Ramos (cell line): ENCODE data around the gene C4A.
"Not testable (repeated sequence)": the region's sequence is repeated elsewhere in the genome, so short reads cannot be mapped to it uniquely, and the experiment has no call there.

Source experiments
- in situ Hi-C: fragments of 300-500 bp; cut with MboI; formaldehyde crosslinking; loops from one replicate; pipeline ENCODE4 v1.14.3; 2022; ENCODE audit warnings: low sequenced_read_pairs; ENCODE audit not compliant: unreplicated experiment

Gene C4A

DNA sequence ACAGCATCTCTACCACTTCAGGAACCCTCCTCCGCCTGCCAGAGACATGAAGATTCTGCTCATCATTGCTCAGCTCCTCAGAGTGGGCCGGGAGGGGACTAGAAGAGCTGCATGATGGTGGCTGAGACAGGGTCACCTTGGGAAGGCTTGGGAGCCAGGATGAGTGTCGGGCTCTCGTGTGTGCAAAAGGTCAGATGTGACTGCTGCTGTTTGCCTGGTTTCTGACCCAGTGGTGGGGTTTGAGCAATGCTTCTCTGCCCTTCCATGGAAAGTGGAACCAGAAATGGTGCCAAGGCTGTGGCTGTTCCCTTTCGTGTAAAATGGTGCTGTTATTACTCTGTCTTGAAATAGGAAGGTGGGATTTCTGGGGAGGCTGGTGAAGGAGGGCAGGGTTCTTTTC, 31.9 kb downstream of the C4A start:
- in situ Hi-C loops = not testable (repeated sequence)

DNA sequence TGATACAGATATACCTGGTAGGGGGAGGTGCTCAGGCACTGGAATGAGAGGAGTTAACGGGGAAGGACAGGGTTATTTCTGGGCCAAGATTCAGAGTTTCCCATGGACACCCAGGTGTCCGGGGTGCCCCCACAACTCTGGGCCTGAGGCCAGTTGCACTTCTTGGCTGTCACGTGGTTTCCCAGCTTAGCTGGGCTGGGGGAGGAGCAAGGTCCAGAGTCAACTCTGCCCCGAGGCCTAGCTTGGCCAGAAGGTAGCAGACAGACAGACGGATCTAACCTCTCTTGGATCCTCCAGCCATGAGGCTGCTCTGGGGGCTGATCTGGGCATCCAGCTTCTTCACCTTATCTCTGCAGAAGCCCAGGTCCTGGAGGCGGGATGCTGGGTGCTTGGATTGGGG, 32.7 kb downstream of the C4A start, which contains the start of gene C4B:
C4B (plus strand) TSS at position 249 of the 400 bp plus-strand sequence; CDS start at position 300, 51 bp downstream.
- in situ Hi-C loops = not testable (repeated sequence)

DNA sequence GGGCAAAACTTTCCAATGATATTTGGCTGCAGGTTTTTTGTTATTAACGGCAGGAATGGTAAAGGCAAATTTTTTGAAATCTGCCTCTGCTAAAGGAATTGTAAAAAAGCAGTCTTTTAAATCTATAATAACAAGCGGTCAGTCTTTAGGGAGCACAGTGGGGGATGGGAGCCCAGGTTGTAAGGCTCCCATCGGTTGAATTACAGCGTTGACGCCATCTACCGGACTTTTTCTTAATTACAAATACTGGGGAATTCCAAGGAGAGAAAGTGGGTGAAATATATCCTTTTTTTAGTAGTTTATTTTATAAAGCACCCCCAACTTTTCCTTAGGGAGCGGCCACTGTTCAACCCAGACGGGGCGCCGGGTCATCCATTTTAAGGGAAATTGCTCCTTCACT, 40.2 kb downstream of the C4A start:
- in situ Hi-C loops = not testable (repeated sequence)

GRCh38 chr6:32028631-32029030, 46.8 kb downstream of the C4A start:
- in situ Hi-C loops = not testable (repeated sequence)

GRCh38 chr6:32029553-32029952, 47.7 kb downstream of the C4A start:
- in situ Hi-C loops = not testable (repeated sequence)

DNA sequence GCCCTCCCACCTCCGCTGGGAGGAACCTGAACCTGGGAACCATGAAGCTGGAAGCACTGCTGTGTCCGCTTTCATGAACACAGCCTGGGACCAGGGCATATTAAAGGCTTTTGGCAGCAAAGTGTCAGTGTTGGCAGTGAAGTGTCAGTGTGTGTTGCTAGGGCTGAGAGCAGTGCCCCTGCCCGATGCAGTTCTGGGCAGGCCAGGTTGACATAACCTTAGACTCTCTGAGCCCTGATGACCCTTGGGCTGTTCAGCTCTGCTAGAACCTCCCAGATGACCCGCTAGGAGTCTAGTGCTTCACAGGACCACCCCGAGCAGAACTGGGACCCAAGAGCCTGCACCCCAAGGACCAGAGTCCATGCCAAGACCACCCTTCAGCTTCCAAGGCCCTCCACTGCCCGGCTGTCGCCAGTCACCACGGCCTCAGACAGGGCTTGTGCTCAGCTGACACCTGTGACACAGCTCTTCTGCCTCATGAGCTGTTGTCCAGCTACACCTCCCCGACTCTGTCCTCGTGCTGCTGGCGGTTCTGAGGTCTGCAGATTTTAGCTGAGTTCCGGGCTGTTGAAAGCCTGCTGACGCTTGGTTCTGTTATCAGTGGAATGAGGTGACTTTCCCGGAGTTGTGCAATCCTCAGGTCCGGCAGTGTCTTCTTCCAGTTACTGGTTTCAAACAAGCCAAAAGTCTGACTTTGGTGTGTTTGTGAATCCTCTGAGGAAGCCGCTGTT, 53.6 kb downstream of the C4A start:
- in situ Hi-C loops = not testable (repeated sequence)

DNA sequence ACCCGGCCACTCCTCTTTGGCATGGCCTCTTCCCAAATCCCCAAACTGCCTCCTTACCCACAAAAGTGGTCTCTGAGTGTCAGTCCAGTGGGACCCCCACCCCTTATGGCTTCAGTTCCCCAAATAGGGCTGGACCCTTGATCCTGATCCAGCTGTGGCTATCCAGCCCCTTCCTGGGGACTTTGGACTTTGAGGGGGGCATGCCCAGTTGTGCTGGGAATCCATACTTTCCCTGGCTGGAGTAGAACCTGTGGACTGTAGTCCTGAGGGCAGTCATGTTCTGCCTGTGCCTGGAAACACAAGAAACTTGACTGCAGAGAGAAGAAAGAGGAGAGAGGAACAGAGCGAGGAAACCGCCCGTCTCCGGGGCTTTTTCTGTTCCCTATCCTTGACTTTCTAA, 55.3 kb downstream of the C4A start:
- in situ Hi-C loops = not testable (repeated sequence)

- in situ Hi-C loops = not testable (repeated sequence)
Measured at GRCh38 chr6:32037598-32038524, 56.0 kb downstream of the C4A start, which contains the start of gene CYP21A2. TSS of gene CYP21A2 (plus strand) at chr6:32038415. CDS start at chr6:32038423, 8 bp downstream.

DNA sequence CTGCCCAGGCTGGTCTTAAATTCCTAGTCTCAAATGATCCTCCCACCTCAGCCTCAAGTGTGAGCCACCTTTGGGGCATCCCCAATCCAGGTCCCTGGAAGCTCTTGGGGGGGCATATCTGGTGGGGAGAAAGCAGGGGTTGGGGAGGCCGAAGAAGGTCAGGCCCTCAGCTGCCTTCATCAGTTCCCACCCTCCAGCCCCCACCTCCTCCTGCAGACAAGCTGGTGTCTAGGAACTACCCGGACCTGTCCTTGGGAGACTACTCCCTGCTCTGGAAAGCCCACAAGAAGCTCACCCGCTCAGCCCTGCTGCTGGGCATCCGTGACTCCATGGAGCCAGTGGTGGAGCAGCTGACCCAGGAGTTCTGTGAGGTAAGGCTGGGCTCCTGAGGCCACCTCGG, 57.0 kb downstream of the C4A start:
- in situ Hi-C loops = not testable (repeated sequence)

- in situ Hi-C loops = not testable (repeated sequence)
Measured at GRCh38 chr6:32039321-32040274, 57.7 kb downstream of the C4A start.

GRCh38 chr6:32040299-32041049, 58.6 kb downstream of the C4A start:
- in situ Hi-C loops = not testable (repeated sequence)

DNA sequence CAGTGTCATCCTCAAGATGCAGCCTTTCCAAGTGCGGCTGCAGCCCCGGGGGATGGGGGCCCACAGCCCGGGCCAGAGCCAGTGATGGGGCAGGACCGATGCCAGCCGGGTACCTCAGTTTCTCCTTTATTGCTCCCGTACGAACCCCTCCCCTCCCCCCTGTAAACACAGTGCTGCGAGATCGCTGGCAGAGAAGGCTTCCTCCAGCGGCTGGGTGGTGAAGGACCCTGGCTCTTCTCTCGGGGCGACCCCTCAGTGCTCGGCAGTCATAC, 59.1 kb downstream of the C4A start:
- in situ Hi-C loops = not testable (repeated sequence)

GRCh38 chr6:32041385-32041784, 59.5 kb downstream of the C4A start:
- in situ Hi-C loops = not testable (repeated sequence)

DNA sequence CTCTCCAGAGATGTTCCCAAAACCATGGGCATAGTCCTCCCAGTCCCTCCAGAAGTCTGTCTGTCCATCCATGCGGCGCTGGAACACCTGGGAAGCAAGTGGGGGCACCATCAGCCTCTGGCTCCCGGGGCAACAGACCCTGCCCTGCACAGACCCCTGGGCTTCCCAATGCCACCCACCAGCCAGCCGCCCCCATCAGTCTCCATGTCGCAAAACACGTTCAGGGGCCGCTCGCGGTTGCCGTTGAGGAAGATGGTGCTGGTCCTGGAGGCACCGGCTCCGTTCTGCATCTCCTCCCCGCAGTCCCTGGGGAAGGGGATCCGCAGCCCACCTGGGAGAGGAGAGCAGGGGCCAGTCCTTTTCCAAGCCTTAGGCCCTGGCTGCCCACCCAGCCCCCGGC, 60.4 kb downstream of the C4A start:
- in situ Hi-C loops = not testable (repeated sequence)

DNA sequence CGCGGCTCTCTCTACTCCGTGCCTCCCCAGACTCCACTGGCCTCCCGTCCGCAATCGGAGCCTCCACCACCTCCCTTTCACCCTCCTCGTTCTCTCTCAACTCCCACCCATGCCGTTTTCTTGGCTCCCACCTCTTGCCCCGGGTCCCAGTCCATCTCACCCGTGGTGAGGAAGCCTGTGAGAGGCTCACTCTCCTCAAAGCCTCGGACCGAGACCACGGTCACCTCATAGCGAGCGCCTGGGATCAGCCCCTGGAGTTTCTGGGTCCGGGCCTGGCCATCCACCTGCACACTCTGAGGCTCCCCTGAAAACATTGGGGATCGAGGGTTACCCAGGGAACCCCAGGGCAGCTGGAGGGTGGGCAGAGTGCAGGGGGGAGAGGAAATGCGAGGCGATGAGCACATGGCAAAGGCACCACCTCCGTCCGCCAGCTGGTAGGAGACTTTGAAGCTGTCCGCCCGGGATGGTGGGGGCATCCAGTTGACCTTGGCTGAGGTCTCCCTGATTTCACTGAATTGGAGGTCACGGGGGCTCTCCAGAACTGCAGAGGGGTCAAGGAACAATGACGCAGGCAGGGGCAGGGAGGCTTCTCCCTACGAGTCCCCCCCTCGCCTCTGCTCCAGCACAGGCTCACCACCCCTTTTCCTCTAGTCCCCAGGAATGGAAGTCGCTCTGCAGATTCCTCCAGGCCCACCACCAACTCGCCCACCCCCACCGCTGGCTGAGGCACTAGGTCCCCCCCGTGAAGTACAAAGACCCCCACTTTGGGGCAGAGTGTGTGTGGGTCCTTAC, 61.9 kb downstream of the C4A start:
- in situ Hi-C loops = not testable (repeated sequence)

- in situ Hi-C loops = not testable (repeated sequence)
Measured at GRCh38 chr6:32044916-32045315, 63.1 kb downstream of the C4A start.

- in situ Hi-C loops = no loop called here
Measured at GRCh38 chr6:32045811-32046449, 64.1 kb downstream of the C4A start.

GRCh38 chr6:32046450-32047083, 64.7 kb downstream of the C4A start:
- in situ Hi-C loops = no loop called here
